ENCODE measurements around the gene ATOSA.

Gene ATOSA

DNA sequence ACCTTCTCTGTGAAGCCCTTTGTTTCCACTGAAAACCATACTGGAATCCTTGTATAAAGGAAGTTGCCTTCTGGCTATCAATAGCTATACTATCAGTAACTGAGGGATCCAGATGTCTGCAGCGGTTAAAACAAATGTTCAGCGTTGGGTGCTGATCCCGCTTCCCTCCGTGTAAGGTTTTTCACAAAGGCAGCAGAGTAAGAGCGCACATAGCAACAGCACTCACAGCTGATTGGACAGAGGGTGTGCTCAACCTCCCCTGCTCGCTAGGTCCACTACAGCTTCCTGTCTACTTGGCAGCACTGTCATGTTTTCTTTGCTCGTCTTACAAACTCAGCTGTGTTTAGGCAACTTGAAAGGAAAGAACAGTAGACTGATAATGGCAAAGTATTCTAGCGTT lies 27.3 kb downstream of the ATOSA start:
- no peak for TF ChIP-seq TCF12 (IDR thresholded peaks at IDR 0.05; ENCODE audit: low read depth)
- TF ChIP-seq FOXM1 (IDR thresholded peaks at IDR 0.05; ENCODE audit: borderline replicate concordance, low read depth) = no peak
- TF ChIP-seq, protein P1, sequence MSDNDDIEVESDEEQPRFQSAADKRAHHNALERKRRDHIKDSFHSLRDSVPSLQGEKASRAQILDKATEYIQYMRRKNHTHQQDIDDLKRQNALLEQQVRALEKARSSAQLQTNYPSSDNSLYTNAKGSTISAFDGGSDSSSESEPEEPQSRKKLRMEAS (IDR thresholded peaks at IDR 0.05) = peak; percentile 20; the same call in 1 of the 2 replicates
- TF ChIP-seq RAD21 (IDR thresholded peaks at IDR 0.05; ENCODE audit: low read depth) = no peak

DNA sequence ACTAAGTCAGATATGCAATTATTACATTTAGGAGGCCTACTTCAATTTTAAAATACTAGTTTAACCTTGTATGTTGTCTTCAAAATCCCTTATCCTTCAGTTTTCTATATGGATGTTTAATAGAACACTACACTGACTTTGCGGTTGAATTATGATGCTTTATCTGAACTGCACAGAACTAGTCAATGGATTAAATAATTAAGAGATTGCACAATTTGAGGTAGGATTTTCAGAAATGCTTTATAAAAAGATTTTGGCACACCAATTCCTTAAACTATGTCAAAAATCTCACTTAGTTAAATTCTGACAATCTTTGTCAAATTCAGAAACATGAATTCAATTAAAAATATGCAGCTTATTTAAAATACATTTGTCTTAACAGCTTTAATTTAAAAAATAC lies 28.1 kb downstream of the ATOSA start:
- TF ChIP-seq RAD21 (IDR thresholded peaks at IDR 0.05; ENCODE audit: low read depth) (no peak), NFIC (IDR thresholded peaks at IDR 0.05) (no peak), YY1 (IDR thresholded peaks at IDR 0.05; ENCODE audit: low read depth) (no peak), CEBPB (IDR thresholded peaks at IDR 0.05) (no peak)
- TF ChIP-seq, protein P2, sequence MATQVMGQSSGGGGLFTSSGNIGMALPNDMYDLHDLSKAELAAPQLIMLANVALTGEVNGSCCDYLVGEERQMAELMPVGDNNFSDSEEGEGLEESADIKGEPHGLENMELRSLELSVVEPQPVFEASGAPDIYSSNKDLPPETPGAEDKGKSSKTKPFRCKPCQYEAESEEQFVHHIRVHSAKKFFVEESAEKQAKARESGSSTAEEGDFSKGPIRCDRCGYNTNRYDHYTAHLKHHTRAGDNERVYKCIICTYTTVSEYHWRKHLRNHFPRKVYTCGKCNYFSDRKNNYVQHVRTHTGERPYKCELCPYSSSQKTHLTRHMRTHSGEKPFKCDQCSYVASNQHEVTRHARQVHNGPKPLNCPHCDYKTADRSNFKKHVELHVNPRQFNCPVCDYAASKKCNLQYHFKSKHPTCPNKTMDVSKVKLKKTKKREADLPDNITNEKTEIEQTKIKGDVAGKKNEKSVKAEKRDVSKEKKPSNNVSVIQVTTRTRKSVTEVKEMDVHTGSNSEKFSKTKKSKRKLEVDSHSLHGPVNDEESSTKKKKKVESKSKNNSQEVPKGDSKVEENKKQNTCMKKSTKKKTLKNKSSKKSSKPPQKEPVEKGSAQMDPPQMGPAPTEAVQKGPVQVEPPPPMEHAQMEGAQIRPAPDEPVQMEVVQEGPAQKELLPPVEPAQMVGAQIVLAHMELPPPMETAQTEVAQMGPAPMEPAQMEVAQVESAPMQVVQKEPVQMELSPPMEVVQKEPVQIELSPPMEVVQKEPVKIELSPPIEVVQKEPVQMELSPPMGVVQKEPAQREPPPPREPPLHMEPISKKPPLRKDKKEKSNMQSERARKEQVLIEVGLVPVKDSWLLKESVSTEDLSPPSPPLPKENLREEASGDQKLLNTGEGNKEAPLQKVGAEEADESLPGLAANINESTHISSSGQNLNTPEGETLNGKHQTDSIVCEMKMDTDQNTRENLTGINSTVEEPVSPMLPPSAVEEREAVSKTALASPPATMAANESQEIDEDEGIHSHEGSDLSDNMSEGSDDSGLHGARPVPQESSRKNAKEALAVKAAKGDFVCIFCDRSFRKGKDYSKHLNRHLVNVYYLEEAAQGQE (IDR thresholded peaks at IDR 0.05; ENCODE audit: low read depth) = no peak

DNA sequence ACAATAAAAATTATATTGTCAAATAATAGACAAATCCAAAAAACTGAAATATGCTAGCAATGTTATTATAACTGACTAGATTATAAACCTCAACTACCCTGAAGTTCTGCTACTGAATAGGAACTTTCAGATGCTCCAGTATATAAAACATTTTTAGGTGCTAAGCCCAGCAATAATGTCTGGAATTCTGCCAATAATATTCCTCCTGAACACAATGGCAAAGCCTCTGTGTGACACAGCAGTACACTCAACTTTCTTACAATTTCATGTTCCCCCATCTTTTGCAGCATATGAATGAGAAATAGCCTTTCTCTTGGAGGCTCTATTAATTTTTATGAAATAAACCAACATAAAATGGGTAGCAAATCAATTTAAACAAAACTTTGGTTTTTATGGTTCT lies 29.5 kb downstream of the ATOSA start:
- TF ChIP-seq NFIC (IDR thresholded peaks at IDR 0.05) = 0 out of 2 replicates have a peak, but pooled peaks have one; percentile 29
- TF ChIP-seq CEBPB (IDR thresholded peaks at IDR 0.05) = no peak

DNA sequence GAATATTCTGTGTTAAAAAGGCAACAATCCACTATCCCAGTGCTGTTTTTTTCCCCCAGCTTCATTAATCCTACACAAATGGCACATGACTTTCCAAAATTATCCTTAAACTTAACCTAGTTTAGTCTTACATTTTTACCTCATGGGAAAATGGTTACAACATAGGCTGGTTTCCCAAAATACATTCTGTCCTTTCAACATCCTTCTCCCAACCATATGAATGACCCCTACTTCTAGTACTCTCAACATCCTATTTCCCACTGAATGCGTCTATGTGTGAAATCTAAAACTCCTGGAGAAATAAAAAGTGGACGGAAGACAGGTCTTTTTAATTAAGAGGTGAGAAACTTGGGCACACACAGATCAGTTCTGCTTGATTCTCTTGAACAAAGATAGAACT lies 33.3 kb downstream of the ATOSA start:
- no peak for TF ChIP-seq NFIC (IDR thresholded peaks at IDR 0.05)
- no peak for TF ChIP-seq TEAD4 (IDR thresholded peaks at IDR 0.05)
- TF ChIP-seq, protein P3, sequence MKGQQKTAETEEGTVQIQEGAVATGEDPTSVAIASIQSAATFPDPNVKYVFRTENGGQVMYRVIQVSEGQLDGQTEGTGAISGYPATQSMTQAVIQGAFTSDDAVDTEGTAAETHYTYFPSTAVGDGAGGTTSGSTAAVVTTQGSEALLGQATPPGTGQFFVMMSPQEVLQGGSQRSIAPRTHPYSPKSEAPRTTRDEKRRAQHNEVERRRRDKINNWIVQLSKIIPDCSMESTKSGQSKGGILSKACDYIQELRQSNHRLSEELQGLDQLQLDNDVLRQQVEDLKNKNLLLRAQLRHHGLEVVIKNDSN (IDR thresholded peaks at IDR 0.05) = no peak
- TF ChIP-seq EGR1 (IDR thresholded peaks at IDR 0.05) = no peak
- TF ChIP-seq YY1 (IDR thresholded peaks at IDR 0.05; ENCODE audit: low read depth) = no peak
- no peak for TF ChIP-seq CEBPB (IDR thresholded peaks at IDR 0.05)
- TF ChIP-seq TCF12 (IDR thresholded peaks at IDR 0.05; ENCODE audit: low read depth) = no peak
- TF ChIP-seq, protein P1 (IDR thresholded peaks at IDR 0.05) = no peak

DNA sequence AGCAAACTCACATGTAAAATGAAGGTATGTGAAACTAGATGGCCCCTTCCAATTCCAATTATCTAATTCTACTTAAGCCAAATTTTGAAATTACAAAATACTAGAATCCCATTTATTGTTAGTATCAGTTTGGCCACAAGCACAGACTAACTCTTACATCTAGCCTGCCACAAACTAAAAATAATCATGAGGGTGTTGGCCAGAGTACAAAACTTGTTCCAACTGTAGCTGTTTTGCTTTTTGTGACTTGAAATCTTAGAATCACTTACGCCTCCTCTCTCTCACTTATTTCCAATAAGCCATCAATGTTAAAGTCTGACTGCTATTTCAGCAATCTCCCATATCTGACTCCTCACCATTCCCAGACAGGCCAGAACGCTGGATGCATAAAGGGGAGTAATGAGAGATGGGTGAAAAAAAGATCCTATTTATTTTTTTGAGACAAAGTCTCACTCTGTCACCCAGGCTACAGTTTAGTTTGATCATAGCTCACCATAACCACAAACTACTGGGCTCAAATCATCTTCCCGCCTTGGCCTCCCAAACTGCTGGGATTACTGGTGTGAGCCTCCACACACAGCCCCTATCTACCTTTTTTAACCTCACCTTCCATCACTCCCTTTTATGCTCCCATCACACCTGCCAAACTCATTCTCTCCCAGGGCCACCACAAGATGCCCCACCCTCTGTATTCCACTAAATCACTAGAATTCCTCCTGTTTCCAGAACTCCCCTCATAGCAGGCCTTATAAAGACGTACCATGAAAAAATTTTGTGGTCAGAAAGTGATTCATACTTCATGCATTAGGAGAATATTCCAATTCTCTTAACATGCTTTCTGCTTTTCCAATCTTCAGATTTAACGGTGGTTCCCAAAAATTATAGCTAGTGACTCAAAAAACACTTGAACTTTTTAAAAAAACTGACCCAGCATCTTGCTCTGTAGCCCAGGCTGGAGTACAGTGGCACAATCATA lies 36.5 kb downstream of the ATOSA start:
- TF ChIP-seq RAD21 (IDR thresholded peaks at IDR 0.05; ENCODE audit: low read depth) (no peak), CREB1 (IDR thresholded peaks at IDR 0.05; ENCODE audit: low read depth) (no peak), ZBTB7A (IDR thresholded peaks at IDR 0.05; ENCODE audit: low read depth) (no peak), NFIC (IDR thresholded peaks at IDR 0.05) (no peak), TCF12 (IDR thresholded peaks at IDR 0.05; ENCODE audit: low read depth) (no peak), TEAD4 (IDR thresholded peaks at IDR 0.05) (no peak), TAF1 (IDR thresholded peaks at IDR 0.05; ENCODE audit: low read depth) (no peak), EP300 (IDR thresholded peaks at IDR 0.05; ENCODE audit: borderline replicate concordance) (no peak), CEBPB (IDR thresholded peaks at IDR 0.05) (no peak), FOXM1 (IDR thresholded peaks at IDR 0.05; ENCODE audit: borderline replicate concordance, low read depth) (no peak), YY1 (IDR thresholded peaks at IDR 0.05; ENCODE audit: low read depth) (no peak), EGR1 (IDR thresholded peaks at IDR 0.05) (no peak)
- TF ChIP-seq, protein P2 (IDR thresholded peaks at IDR 0.05; ENCODE audit: low read depth) = no peak
- TF ChIP-seq, protein P3 (IDR thresholded peaks at IDR 0.05) = no peak

DNA sequence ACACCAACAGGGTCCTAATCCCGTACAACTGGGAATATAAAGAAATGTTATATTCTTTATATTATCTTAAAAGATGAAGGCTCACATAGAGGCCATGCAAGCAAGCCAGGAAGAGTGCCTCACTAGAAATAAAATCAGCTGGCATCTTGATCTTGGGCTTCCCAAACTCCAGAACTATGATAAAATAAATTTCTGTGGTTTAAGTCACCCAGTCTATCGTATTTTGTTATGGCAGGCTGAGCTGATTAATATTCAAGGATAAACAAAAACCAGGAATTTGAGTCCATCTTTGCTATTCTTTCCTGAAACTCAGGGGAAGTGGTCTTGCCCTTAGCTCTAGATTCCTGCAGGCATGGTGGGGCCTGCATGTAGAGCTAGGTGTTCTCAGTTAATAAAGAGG lies 42.7 kb downstream of the ATOSA start:
- TF ChIP-seq FOXM1 (IDR thresholded peaks at IDR 0.05; ENCODE audit: borderline replicate concordance, low read depth) (no peak), TEAD4 (IDR thresholded peaks at IDR 0.05) (no peak), YY1 (IDR thresholded peaks at IDR 0.05; ENCODE audit: low read depth) (no peak), ZBTB7A (IDR thresholded peaks at IDR 0.05; ENCODE audit: low read depth) (no peak), EGR1 (IDR thresholded peaks at IDR 0.05) (no peak), NFIC (IDR thresholded peaks at IDR 0.05) (no peak)
- TF ChIP-seq, protein P3 (IDR thresholded peaks at IDR 0.05) = no peak
